Esophagus squamous epithelium (tissue), 5 donors: ENCODE measurements around the gene ABHD12. TPM values are rescaled to one million over a fixed set of nuclear protein-coding genes. Genes with fewer than 3 reads are reported as not detected.
A peak's percentile ranks its signal among the peaks of the same experiment; 100 is the strongest.

Experiments
- DNase-seq: peaks from one replicate; lab custom pipeline; 2025; lab: John Stamatoyannopoulos, UW
- H3K27ac ChIP-seq, 4 donors: fragments of 200-600 bp; sonication (generic); one replicate each; pipeline ENCODE4 v1.5.1; 2016 to 2019; ENCODE audit warnings: mild to moderate bottlenecking in 1 of 4
- H3K27me3 ChIP-seq, 4 donors: fragments of 200-600 bp; sonication (generic); 1 replicate in 3 of 4; 2 replicates in 1 of 4; pipeline versions ENCODE4 v1.5.1 to v1.6.0; 2017 to 2021; ENCODE audit warnings: antibody characterized with exemption in 1 of 4
- H3K36me3 ChIP-seq, 3 donors: fragments of 200-600 bp; sonication (generic); one replicate each; pipeline ENCODE4 v1.5.1; 2016 to 2019
- H3K4me1 ChIP-seq, 3 donors: fragments of 200-600 bp; sonication (generic); one replicate each; pipeline ENCODE4 v1.5.1; 2017 to 2019
- H3K4me3 ChIP-seq, 4 donors: fragments of 200-600 bp; sonication (generic); 1 replicate in 3 of 4; 2 replicates in 1 of 4; pipeline ENCODE4 v1.5.1; 2016 to 2019; ENCODE audit warnings: mild to moderate bottlenecking in 2 of 4, moderate library complexity in 1 of 4
- H3K9me3 ChIP-seq, 3 donors: fragments of 200-600 bp; sonication (generic); one replicate each; pipeline ENCODE4 v1.5.1; 2016 to 2019
- CTCF ChIP-seq, 6 experiments: fragments of 450-650 bp in 4 of 6; fragments of 200-600 bp in 2 of 6; sonication (generic) in 2 of 6; IDR thresholded peaks; one replicate each; pipeline ENCODE4 v1.5.1; 2016 to 2019; ENCODE audit warnings: antibody characterized with exemption in 6 of 6, mild to moderate bottlenecking in 4 of 6, moderate library complexity in 4 of 6
- POLR2A ChIP-seq, 4 donors: fragments of 450-650 bp; IDR thresholded peaks; one replicate each; pipeline ENCODE4 v1.6.1; 2017; ENCODE audit warnings: antibody characterized with exemption in 4 of 4, mild to moderate bottlenecking in 4 of 4, moderate library complexity in 3 of 4
- WGBS, 2 donors: methylation state at CpG; one replicate each; pipeline ENCODE4 v1.1.5; 2018; 5-methylcytosine and 5-hydroxymethylcytosine counted together
- intact Hi-C: fragments of 100-400 bp; cut with DNase I; formaldehyde crosslinking; loops from one replicate; pipeline ENCODE4 v1.15.0; 2022
- total RNA-seq, 4 donors: library from RNA; depleted of rRNA; stranded (reverse); fragments of >200 nt; gene quantifications; one replicate each; pipeline ENCODE4 v1.1.0, GENCODE V29; 2016
- donor health status: DM: yes; HTN: yes; CAD: no.

Gene ABHD12
- total RNA-seq, 4 donors from 2014 or later, result 23.8 to 62.1 (median 36.4) TPM

- Histone ChIP-seq H3K36me3 (peaks cover 53 to 100% (median 58%) of the 10 kb centered on the region in 3 donors), H3K9me3 (no peaks in the 10 kb centered on the region), H3K27me3 (no peaks in the 10 kb centered on the region), H3K4me3 (no peak overlapping the region), H3K4me1 (peaks cover 5 to 36% (median 7%) of the 10 kb centered on the region in 3 donors), H3K27ac (peak overlapping the region in 1 of 4 donors; percentile 25)
- TF ChIP-seq POLR2A (IDR thresholded peaks at IDR 0.05) (no peak), CTCF (IDR thresholded peaks at IDR 0.05) (no peak)
- intact Hi-C loops, result loop anchor here (10.0 kb wide), 1 partner anchor 67 kb away; no protein-coding TSS in a partner anchor
- DNase-seq, result no peak
- WGBS, 2 donors, result 60 to 73% methylated on average over 1 to 16 of the region's 21 CpGs
These were observed 109.1 kb downstream of the ABHD12 start for GRCh38 chr20:25281541-25281991.

- peaks cover 52 to 100% (median 62%) of the 10 kb centered on the region in 3 donors for H3K36me3 ChIP-seq
- H3K4me3 ChIP-seq, result no peak overlapping the region
- DNase-seq, result no peak
- intact Hi-C loops, result loop anchor here (10.0 kb wide), 1 partner anchor 66 kb away; no protein-coding TSS in a partner anchor
- peak overlapping the region in 3 of 4 donors; percentile 25 to 63 (median 57) for H3K27ac ChIP-seq
- H3K27me3 ChIP-seq, result no peaks in the 10 kb centered on the region
- peaks cover 5 to 36% (median 7%) of the 10 kb centered on the region in 3 donors for H3K4me1 ChIP-seq
- no peaks in the 10 kb centered on the region for H3K9me3 ChIP-seq
- 85 to 94% methylated on average over 4 to 16 of the region's 33 CpGs for WGBS, 2 donors
- TF ChIP-seq CTCF (IDR thresholded peaks at IDR 0.05) (no peak), POLR2A (IDR thresholded peaks at IDR 0.05) (no peak)
These were observed 109.8 kb downstream of the ABHD12 start for GRCh38 chr20:25280574-25281535.

GRCh38 chr20:25280051-25280573 is 110.5 kb downstream of the ABHD12 start:
- H3K9me3 ChIP-seq, result no peaks in the 10 kb centered on the region
- H3K27ac ChIP-seq, result peak overlapping the region in 2 of 4 donors; percentile 57 to 63
- WGBS, 2 donors, result 53 to 64% methylated on average over 6 to 7 of the region's 15 CpGs
- H3K27me3 ChIP-seq, result no peaks in the 10 kb centered on the region
- peaks cover 48 to 100% (median 66%) of the 10 kb centered on the region in 3 donors for H3K36me3 ChIP-seq
- intact Hi-C loops, result loop anchor here (10.0 kb wide), 1 partner anchor 65 kb away; no protein-coding TSS in a partner anchor
- H3K4me1 ChIP-seq, result peaks cover 5 to 36% (median 7%) of the 10 kb centered on the region in 3 donors
- no peak for TF ChIP-seq CTCF (IDR thresholded peaks at IDR 0.05)
- TF ChIP-seq POLR2A (IDR thresholded peaks at IDR 0.05), result no peak
- no peak overlapping the region for H3K4me3 ChIP-seq
- DNase-seq, result no peak

- intact Hi-C loops, result no loop called here
- Histone ChIP-seq H3K27me3 (no peaks in the 10 kb centered on the region), H3K4me3 (no peak overlapping the region), H3K4me1 (peaks cover 5 to 42% (median 7%) of the 10 kb centered on the region in 3 donors), H3K9me3 (no peaks in the 10 kb centered on the region), H3K36me3 (peaks cover 43 to 100% (median 73%) of the 10 kb centered on the region in 3 donors), H3K27ac (peak overlapping the region in 3 of 4 donors; percentile 7 to 63 (median 57))
- TF ChIP-seq POLR2A (IDR thresholded peaks at IDR 0.05) (no peak), CTCF (IDR thresholded peaks at IDR 0.05) (no peak)
- no peak for DNase-seq
- WGBS, 2 donors, result 51 to 62% methylated on average over 7 to 8 of the region's 9 CpGs
These were observed 111.2 kb downstream of the ABHD12 start for GRCh38 chr20:25279403-25279802.
